Measurements from ENCODE around the gene OR51E1.

The OR51E1 gene

GRCh38 chr11:4697585-4697984, 53.8 kb downstream of the OR51E1 start, which contains the start of gene OR51E2:
OR51E2 (minus strand) TSS chr11:4697853; CDS start chr11:4682711, 15,142 bp downstream.
- TF ChIP-seq FOXP2 (optimal IDR thresholded peaks at IDR 0.05; ENCODE audit: borderline replicate concordance, extremely low read depth, extremely low read length, insufficient read depth) (no peak), TAF1 (IDR thresholded peaks at IDR 0.05; ENCODE audit: borderline replicate concordance, insufficient read depth, low read length) (no peak), SIN3A (IDR thresholded peaks at IDR 0.05; ENCODE audit: borderline replicate concordance, insufficient read depth, low read length) (no peak), POLR2AphosphoS5 (IDR thresholded peaks at IDR 0.05; ENCODE audit: low read depth, low read length) (no peak)
- TF ChIP-seq, protein P1, sequence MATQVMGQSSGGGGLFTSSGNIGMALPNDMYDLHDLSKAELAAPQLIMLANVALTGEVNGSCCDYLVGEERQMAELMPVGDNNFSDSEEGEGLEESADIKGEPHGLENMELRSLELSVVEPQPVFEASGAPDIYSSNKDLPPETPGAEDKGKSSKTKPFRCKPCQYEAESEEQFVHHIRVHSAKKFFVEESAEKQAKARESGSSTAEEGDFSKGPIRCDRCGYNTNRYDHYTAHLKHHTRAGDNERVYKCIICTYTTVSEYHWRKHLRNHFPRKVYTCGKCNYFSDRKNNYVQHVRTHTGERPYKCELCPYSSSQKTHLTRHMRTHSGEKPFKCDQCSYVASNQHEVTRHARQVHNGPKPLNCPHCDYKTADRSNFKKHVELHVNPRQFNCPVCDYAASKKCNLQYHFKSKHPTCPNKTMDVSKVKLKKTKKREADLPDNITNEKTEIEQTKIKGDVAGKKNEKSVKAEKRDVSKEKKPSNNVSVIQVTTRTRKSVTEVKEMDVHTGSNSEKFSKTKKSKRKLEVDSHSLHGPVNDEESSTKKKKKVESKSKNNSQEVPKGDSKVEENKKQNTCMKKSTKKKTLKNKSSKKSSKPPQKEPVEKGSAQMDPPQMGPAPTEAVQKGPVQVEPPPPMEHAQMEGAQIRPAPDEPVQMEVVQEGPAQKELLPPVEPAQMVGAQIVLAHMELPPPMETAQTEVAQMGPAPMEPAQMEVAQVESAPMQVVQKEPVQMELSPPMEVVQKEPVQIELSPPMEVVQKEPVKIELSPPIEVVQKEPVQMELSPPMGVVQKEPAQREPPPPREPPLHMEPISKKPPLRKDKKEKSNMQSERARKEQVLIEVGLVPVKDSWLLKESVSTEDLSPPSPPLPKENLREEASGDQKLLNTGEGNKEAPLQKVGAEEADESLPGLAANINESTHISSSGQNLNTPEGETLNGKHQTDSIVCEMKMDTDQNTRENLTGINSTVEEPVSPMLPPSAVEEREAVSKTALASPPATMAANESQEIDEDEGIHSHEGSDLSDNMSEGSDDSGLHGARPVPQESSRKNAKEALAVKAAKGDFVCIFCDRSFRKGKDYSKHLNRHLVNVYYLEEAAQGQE (IDR thresholded peaks at IDR 0.05; ENCODE audit: insufficient read depth in 1 of 2, low read depth in 2 of 2, low read length in 2 of 2), result no peak

GRCh38 chr11:4699697-4700435, 56.1 kb downstream of the OR51E1 start:
- TF ChIP-seq TAF1 (IDR thresholded peaks at IDR 0.05; ENCODE audit: borderline replicate concordance, insufficient read depth, low read length) (no peak), FOXP2 (optimal IDR thresholded peaks at IDR 0.05; ENCODE audit: borderline replicate concordance, extremely low read depth, extremely low read length, insufficient read depth) (no peak), POLR2AphosphoS5 (IDR thresholded peaks at IDR 0.05; ENCODE audit: low read depth, low read length) (no peak), SIN3A (IDR thresholded peaks at IDR 0.05; ENCODE audit: borderline replicate concordance, insufficient read depth, low read length) (no peak)
- TF ChIP-seq, protein P1 (IDR thresholded peaks at IDR 0.05; ENCODE audit: insufficient read depth in 1 of 2, low read depth in 2 of 2, low read length in 2 of 2), result no peak

GRCh38 chr11:4700436-4700820, 56.6 kb downstream of the OR51E1 start:
- TF ChIP-seq POLR2AphosphoS5 (IDR thresholded peaks at IDR 0.05; ENCODE audit: low read depth, low read length), result no peak
- TF ChIP-seq, protein P1 (IDR thresholded peaks at IDR 0.05; ENCODE audit: insufficient read depth in 1 of 2, low read depth in 2 of 2, low read length in 2 of 2), result no peak
- no peak for TF ChIP-seq FOXP2 (optimal IDR thresholded peaks at IDR 0.05; ENCODE audit: borderline replicate concordance, extremely low read depth, extremely low read length, insufficient read depth)
- TF ChIP-seq TAF1 (IDR thresholded peaks at IDR 0.05; ENCODE audit: borderline replicate concordance, insufficient read depth, low read length), result no peak
- no peak for TF ChIP-seq SIN3A (IDR thresholded peaks at IDR 0.05; ENCODE audit: borderline replicate concordance, insufficient read depth, low read length)

DNA sequence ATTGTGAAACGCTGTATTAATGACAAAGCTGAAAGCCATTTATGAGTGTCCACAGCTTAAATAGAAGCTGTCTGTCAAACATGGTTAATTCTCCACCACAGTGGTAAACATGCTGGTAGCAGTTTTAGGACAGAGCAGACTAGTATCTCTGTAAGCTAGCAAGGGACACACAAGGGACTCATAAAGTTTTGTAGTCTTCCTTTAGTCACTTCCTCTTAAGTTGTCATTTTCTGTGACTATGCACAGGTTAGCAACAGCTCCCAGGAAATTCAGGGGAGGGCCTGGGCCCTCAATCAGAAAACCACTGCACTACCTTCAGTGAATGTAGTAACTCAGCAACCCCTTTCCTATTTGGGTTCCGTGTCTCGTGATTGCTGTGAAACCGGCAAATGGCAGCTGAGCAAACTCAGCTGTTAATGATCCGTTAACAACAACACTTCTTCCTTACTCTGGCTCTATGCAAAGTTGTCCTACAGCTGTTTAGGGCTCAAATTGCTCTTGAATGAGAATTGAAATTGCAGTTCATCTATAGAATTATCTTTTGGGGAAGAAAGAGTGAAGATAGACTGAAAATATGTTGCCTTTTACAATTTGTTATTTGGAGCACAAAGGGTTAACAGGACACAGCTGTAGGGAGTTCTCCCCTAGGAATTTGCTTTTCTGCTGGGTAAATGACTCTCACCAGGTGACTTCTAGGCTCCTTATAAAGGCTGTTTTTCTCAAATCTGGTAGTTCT, 60.4 kb downstream of the OR51E1 start, which contains the start of gene MMP26:
TSS of gene MMP26 (plus strand) at position 731 of the 736 bp plus-strand sequence.
- no peak for TF ChIP-seq FOXP2 (optimal IDR thresholded peaks at IDR 0.05; ENCODE audit: borderline replicate concordance, extremely low read depth, extremely low read length, insufficient read depth)
- TF ChIP-seq SIN3A (IDR thresholded peaks at IDR 0.05; ENCODE audit: borderline replicate concordance, insufficient read depth, low read length), result no peak
- TF ChIP-seq TAF1 (IDR thresholded peaks at IDR 0.05; ENCODE audit: borderline replicate concordance, insufficient read depth, low read length), result no peak
- TF ChIP-seq, protein P1 (IDR thresholded peaks at IDR 0.05; ENCODE audit: insufficient read depth in 1 of 2, low read depth in 2 of 2, low read length in 2 of 2), result no peak
- TF ChIP-seq POLR2AphosphoS5 (IDR thresholded peaks at IDR 0.05; ENCODE audit: low read depth, low read length), result no peak
